Fibroblast of skin of left biceps (primary cell): ENCODE measurements around the gene HIGD1A.
"Not testable (repeated sequence)": the region's sequence is repeated elsewhere in the genome, so short reads cannot be mapped to it uniquely, and the experiment has no call there.

Experiments used
- DNase-seq, 2 experiments: peaks; one replicate each; pipeline ENCODE4 v3.0.0-alpha.2; 2013; ENCODE audit warnings: low read depth in 2 of 2

Gene HIGD1A

GRCh38 chr3:42829083-42829627 is 24.9 kb upstream of the HIGD1A start:
- DNase-seq: no peak

- no peak for DNase-seq
These were observed 23.4 kb upstream of the HIGD1A start for GRCh38 chr3:42827654-42828053.

- no peak for DNase-seq
These were observed 22.7 kb upstream of the HIGD1A start for GRCh38 chr3:42827023-42827422.

GRCh38 chr3:42826141-42826540 is 21.9 kb upstream of the HIGD1A start:
- DNase-seq: no peak

GRCh38 chr3:42823351-42823750 is 19.1 kb upstream of the HIGD1A start:
- DNase-seq: no peak

- no peak for DNase-seq
These were observed 18.5 kb upstream of the HIGD1A start for GRCh38 chr3:42822828-42823227.

- DNase-seq: no peak
These were observed 16.4 kb upstream of the HIGD1A start for GRCh38 chr3:42820746-42821051.

- DNase-seq: no peak
These were observed 15.2 kb upstream of the HIGD1A start for GRCh38 chr3:42819351-42819965.

GRCh38 chr3:42815826-42816225 is 11.5 kb upstream of the HIGD1A start:
- no peak for DNase-seq

- DNase-seq: no peak
These were observed 10.7 kb upstream of the HIGD1A start for GRCh38 chr3:42814914-42815507.

GRCh38 chr3:42814246-42814645 is 10.0 kb upstream of the HIGD1A start:
- DNase-seq: no peak

- not testable (repeated sequence) for DNase-seq
These were observed 7.0 kb upstream of the HIGD1A start for GRCh38 chr3:42811118-42811883.

- DNase-seq: not testable (repeated sequence)
These were observed 6.4 kb upstream of the HIGD1A start for GRCh38 chr3:42810706-42811105.

GRCh38 chr3:42809202-42809601 is 4.9 kb upstream of the HIGD1A start, which contains the start of gene ACKR2:
Gene ACKR2 (plus strand): TSS chr3:42809445. CDS start chr3:42864503, 55,058 bp downstream.
- DNase-seq: no peak

GRCh38 chr3:42807929-42808328 is 3.6 kb upstream of the HIGD1A start:
- DNase-seq: no peak

GRCh38 chr3:42805141-42805821 is 991 bp upstream of the HIGD1A start:
- no peak for DNase-seq

GRCh38 chr3:42804831-42805132 is 492 bp upstream of the HIGD1A start:
- no peak for DNase-seq

- no peak for DNase-seq
These were observed 730 bp downstream of the HIGD1A start for GRCh38 chr3:42803414-42804105.

- DNase-seq: no peak
These were observed 1.3 kb downstream of the HIGD1A start for GRCh38 chr3:42802876-42803413.

- DNase-seq: no peak
These were observed 2.5 kb downstream of the HIGD1A start for GRCh38 chr3:42801784-42802183.

- no peak for DNase-seq
These were observed 3.2 kb downstream of the HIGD1A start for GRCh38 chr3:42801048-42801620.
